Tibial artery (tissue), 4 donors: Measurements from ENCODE around the gene ZNF891.

Experiments
- DNase-seq, 2 donors: peaks; one replicate each; pipeline ENCODE4 v3.0.0-alpha.2; 2019
- H3K27ac ChIP-seq, 2 donors: fragments of 200-600 bp; sonication (generic) in 1 of 2; 1 replicate in 1 of 2; 2 replicates in 1 of 2; pipeline ENCODE4 v1.5.1; 2018 to 2019; ENCODE audit warnings: mild to moderate bottlenecking in 1 of 2
- H3K27me3 ChIP-seq, 2 donors: fragments of 200-600 bp; sonication (generic) in 1 of 2; one replicate each; pipeline versions ENCODE4 v1.5.1 to v1.6.0; 2016 to 2019
- H3K36me3 ChIP-seq, 3 donors: fragments of 200-600 bp; sonication (generic) in 2 of 3; one replicate each; pipeline ENCODE4 v1.5.1; 2016 to 2019; ENCODE audit warnings: mild to moderate bottlenecking in 2 of 3
- H3K4me1 ChIP-seq, 4 donors: fragments of 200-600 bp; sonication (generic) in 2 of 4; 1 replicate in 3 of 4; 2 replicates in 1 of 4; pipeline ENCODE4 v1.5.1; 2016 to 2019
- H3K4me3 ChIP-seq, 2 donors: fragments of 200-600 bp; sonication (generic) in 1 of 2; 1 replicate in 1 of 2; 2 replicates in 1 of 2; pipeline ENCODE4 v1.5.1; 2018 to 2019; ENCODE audit warnings: mild to moderate bottlenecking in 2 of 2
- H3K9me3 ChIP-seq, 3 donors: fragments of 200-600 bp; sonication (generic) in 1 of 3; one replicate each; pipeline ENCODE4 v1.5.1; 2016 to 2019
- intact Hi-C: fragments of 100-400 bp; cut with DNase I; formaldehyde crosslinking; loops from one replicate; pipeline ENCODE4 v1.15.0; 2023; ENCODE audit warnings: low total_unique reads
- TF ChIP-seq, protein P1 (sequence below), 2 experiments: fragments of 200-600 bp in 1 of 2; fragments of 450-650 bp in 1 of 2; IDR thresholded peaks; one replicate each; pipeline ENCODE4 v1.5.1; 2017 to 2019; ENCODE audit warnings: antibody characterized with exemption in 2 of 2, mild to moderate bottlenecking in 1 of 2, moderate library complexity in 1 of 2

The ZNF891 gene

DNA sequence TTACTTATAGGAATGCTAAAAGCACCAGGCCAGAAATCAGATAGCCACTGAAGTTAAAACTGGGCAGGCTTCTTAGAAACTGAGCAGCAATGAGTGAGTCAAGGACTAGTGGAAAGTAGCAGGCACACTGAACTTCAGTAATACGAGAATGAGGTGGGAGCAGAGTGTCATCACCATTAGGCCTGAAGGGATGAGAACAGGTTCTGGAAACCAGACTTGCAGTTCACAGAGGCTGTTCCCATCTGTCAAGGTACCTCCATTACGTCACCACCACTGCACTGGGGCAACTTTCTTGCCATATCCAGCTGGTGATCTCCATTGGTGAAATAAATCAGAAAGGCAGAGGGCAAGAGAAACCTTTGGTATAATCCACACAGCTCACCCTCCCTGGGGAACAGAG is 15.9 kb upstream of the ZNF891 start:
- intact Hi-C loops, result no loop called here
- Histone ChIP-seq H3K4me1 (no peaks in the 10 kb centered on the region), H3K27ac (no peak overlapping the region), H3K27me3 (no peaks in the 10 kb centered on the region), H3K36me3 (peaks cover 90 to 100% (median 100%) of the 10 kb centered on the region in 3 donors), H3K4me3 (no peak overlapping the region), H3K9me3 (peaks cover 8 to 100% (median 78%) of the 10 kb centered on the region in 3 donors)
- no peak for DNase-seq
- TF ChIP-seq, protein P1, sequence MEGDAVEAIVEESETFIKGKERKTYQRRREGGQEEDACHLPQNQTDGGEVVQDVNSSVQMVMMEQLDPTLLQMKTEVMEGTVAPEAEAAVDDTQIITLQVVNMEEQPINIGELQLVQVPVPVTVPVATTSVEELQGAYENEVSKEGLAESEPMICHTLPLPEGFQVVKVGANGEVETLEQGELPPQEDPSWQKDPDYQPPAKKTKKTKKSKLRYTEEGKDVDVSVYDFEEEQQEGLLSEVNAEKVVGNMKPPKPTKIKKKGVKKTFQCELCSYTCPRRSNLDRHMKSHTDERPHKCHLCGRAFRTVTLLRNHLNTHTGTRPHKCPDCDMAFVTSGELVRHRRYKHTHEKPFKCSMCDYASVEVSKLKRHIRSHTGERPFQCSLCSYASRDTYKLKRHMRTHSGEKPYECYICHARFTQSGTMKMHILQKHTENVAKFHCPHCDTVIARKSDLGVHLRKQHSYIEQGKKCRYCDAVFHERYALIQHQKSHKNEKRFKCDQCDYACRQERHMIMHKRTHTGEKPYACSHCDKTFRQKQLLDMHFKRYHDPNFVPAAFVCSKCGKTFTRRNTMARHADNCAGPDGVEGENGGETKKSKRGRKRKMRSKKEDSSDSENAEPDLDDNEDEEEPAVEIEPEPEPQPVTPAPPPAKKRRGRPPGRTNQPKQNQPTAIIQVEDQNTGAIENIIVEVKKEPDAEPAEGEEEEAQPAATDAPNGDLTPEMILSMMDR (IDR thresholded peaks at IDR 0.05), result no peak

DNA sequence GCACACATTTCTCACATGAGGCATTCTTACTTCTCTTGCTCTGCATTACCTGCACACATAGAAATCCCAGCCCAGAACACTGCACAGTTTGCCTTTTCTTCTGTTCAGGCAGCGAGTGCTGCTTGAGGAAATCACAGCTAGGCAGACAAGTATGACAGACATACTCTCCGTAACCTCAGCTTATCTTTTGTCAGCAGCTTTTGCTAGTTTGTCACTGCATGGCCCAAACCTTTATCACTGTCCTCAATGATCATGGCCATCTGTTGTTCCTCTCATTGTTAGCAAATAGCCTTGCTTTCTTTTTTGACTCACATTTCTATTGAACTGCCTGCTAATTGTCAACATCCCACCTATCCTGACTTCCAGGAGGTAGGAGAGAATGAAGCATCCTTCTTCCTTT is 5.7 kb upstream of the ZNF891 start:
- Histone ChIP-seq H3K36me3 (peaks cover 85 to 87% (median 86%) of the 10 kb centered on the region in 3 donors), H3K4me1 (peaks cover 0 to 5% (median 2%) of the 10 kb centered on the region in 4 donors), H3K27me3 (no peaks in the 10 kb centered on the region), H3K9me3 (peaks cover 0 to 92% (median 75%) of the 10 kb centered on the region in 3 donors), H3K4me3 (no peak overlapping the region), H3K27ac (no peak overlapping the region)
- intact Hi-C loops, result no loop called here
- no peak for DNase-seq
- TF ChIP-seq, protein P1 (IDR thresholded peaks at IDR 0.05), result no peak

GRCh38 chr12:133130808-133131128 is 694 bp upstream of the ZNF891 start:
- peaks cover 54 to 71% (median 67%) of the 10 kb centered on the region in 3 donors for H3K36me3 ChIP-seq
- peak overlapping the region; percentile 68 to 86 for H3K4me3 ChIP-seq
- no peaks in the 10 kb centered on the region for H3K27me3 ChIP-seq
- H3K9me3 ChIP-seq, result peaks cover 0 to 75% (median 48%) of the 10 kb centered on the region in 3 donors
- peak overlapping the region; percentile 93 to 97 for H3K27ac ChIP-seq
- peak; percentile 38 to 73 for DNase-seq
- intact Hi-C loops, result no loop called here
- TF ChIP-seq, protein P1 (IDR thresholded peaks at IDR 0.05), result no peak
- H3K4me1 ChIP-seq, result peaks cover 0 to 10% (median 2%) of the 10 kb centered on the region in 4 donors

- H3K4me1 ChIP-seq, result peaks cover 0 to 10% (median 2%) of the 10 kb centered on the region in 4 donors
- H3K27me3 ChIP-seq, result no peaks in the 10 kb centered on the region
- no peak for DNase-seq
- H3K36me3 ChIP-seq, result peaks cover 51 to 71% (median 66%) of the 10 kb centered on the region in 3 donors
- intact Hi-C loops, result loop anchor here (2.0 kb wide), 1 partner anchor 49 kb away; the partner anchor contains the start of gene ZNF140
- TF ChIP-seq, protein P1 (IDR thresholded peaks at IDR 0.05), result no peak
- peak overlapping the region; percentile 93 to 97 for H3K27ac ChIP-seq
- H3K9me3 ChIP-seq, result peaks cover 0 to 73% (median 48%) of the 10 kb centered on the region in 3 donors
- peak overlapping the region; percentile 68 to 86 for H3K4me3 ChIP-seq
Measured at GRCh38 chr12:133129368-133130037, 571 bp downstream of the ZNF891 start.

DNA sequence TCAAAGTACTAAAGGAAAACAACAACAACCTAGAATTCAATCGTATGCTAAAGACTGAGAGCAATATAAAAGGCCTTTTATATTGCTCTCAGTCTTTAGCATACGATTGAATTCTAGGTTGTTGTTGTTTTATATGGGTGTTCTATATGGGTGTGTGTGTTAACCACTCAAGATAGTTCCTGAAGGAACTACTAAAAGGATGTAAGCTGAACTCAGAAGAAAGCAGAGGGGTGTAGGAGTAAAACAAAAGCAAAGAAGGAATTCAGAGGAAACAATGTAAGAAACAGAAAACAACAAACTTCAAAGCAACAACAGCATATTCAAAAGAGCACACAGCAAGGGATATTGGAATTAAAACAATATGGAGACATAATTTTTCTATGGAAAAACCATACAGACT is 5.4 kb downstream of the ZNF891 start:
- H3K9me3 ChIP-seq, result peaks cover 17 to 92% (median 79%) of the 10 kb centered on the region in 3 donors
- peaks cover 0 to 5% (median 0%) of the 10 kb centered on the region in 4 donors for H3K4me1 ChIP-seq
- TF ChIP-seq, protein P1 (IDR thresholded peaks at IDR 0.05), result no peak
- H3K27me3 ChIP-seq, result no peaks in the 10 kb centered on the region
- peaks cover 54 to 96% (median 89%) of the 10 kb centered on the region in 3 donors for H3K36me3 ChIP-seq
- DNase-seq, result no peak
- intact Hi-C loops, result no loop called here
- no peak overlapping the region for H3K27ac ChIP-seq
- no peak overlapping the region for H3K4me3 ChIP-seq
